HG02642 (cell line): Measurements from ENCODE around the gene TANGO2.

Experiments used
- ATAC-seq: cut with Tn5 transposase; IDR thresholded peaks from one replicate; pipeline ENCODE4 v1.9.1; 2021; ENCODE audit warnings: mild to moderate bottlenecking; ENCODE audit not compliant: unreplicated experiment, poor library complexity

Gene TANGO2

DNA sequence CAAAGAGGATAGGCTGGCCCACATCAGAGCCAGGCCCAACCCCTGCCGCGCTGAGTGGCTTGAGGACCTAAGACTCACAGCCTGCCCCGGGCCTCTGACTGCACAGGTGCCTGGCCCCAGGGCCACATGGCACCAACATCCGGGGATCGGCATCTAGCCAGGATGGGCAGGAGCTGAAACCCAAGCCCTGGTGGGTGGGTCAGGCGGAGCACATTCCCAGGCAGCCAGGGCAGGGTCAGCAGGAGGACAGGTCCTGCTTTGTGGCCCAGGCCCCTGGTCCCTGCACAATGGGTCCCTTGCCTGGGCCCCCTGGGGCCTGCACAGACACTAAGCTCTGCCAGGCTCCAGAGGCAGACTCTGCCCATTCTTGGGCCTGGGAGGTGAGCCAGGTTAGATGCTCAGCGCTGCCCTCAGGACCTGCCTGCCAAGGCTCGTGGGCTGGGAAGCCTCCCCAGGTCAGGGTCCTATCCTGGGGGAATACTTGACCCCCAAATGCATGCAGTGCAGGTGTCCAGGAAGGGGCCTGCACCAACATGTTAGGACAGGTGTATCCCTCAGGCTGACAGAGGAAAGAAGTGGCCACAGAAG lies 37.8 kb upstream of the TANGO2 start:
- ATAC-seq: no peak

DNA sequence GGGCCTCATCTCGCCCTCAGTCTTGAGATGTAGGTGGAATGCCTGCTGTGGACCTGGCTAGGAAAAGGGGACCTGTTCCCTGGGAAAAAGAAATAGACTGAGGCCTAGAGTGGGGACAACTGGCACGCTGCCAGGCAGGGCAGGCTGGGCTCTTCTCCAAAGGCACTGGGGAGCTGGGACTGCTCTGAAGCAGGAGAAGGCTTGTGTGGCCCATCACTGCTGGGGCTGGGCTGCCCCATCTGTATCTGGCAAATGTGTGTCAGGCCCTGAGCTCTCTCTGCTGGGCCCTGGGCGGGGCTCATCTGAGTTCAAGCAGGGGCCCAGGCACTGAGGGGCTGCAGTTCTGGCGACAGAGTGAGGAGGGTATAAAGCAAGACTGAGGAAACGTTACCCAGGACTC lies 37.2 kb upstream of the TANGO2 start:
- no peak for ATAC-seq

DNA sequence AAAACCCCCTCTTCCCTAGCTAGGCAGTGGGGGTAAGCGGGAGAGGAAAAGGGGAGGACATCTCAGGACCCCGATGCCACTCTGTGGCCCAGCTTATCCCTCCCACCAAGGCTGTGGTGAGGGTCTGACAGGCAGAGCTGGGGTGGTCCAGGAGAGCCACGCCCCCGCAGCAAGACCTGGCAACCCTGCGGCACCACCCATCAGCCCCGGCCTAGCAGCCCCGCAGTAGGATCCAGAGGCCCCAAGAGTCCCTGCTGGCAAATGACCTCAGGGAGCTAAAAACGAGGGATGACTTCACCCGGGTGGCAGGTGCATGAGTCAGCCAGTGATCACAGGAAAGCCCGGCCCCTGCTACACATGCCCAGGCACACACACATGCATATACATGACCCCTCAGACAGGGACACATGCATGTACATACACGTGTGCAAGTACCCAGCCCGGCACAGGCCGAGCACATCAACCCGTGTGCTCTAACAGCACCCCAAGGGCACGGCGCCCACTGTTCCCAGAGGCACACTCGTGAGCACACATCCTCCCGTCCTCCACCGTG lies 36.6 kb upstream of the TANGO2 start:
- no peak for ATAC-seq

DNA sequence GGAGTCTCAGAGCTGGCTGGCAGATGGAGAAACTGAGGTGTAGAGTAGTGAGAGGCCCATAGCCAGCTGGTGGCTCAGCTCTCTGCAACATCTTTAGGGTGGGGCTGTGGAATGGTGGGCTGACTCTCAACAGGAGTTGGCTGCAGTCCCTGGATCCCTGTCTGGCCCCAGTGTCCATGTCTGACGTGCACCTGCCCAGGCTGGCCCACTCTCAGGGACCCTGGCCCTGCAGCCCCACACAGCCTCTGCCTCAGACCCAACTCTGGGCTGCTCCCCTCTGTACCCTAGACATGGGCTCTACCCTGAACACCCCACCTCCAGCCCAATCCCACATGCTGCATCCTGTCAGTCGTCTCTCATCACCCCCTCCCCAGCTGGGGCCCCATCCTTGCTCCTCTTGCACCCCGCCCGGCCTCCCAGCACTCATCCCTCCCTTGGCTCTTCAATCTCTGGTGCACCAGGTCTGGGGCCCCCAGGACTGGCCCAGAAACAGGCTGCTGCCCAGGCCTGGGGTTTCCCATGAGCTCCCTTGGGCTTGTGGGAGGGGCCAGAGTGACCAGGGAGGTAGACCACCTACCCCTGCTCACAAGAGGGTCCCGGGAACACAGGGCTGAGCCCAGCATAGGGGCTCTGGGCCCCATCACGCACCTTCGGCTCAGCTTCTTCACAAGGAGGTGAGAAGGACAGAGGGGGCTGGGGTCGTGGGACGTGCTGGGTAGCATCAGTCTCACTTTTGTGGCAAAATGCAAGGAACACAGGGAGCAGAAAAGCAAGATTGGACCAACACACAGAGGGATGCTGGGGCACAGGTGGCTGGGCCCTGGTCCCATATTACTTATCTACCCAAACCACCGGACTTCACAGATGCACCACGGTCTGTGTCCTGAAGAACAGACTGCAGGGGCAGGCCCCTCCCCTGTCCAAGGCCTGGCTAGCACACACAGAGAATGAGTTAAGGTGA lies 35.8 kb upstream of the TANGO2 start:
- ATAC-seq: no peak

DNA sequence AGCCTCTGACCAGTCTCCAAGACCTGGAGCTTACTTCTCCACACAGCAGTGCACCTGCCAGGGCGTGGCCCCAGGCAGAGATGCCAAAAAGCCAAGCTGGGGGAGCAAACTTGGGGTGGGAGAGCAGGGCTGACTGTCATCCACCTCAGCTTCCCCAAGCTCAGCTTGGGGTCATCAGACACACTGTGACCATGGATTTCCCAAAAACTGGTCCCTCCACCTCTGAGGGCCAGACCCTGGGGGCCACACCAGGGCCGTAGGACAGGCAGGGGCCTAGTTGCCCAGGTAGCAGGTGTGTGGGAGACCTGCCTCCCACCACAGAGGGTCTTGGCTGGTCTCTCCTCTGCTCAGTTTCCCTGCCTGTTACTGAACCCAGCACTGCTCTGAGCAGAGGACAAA lies 34.9 kb upstream of the TANGO2 start:
- no peak for ATAC-seq

DNA sequence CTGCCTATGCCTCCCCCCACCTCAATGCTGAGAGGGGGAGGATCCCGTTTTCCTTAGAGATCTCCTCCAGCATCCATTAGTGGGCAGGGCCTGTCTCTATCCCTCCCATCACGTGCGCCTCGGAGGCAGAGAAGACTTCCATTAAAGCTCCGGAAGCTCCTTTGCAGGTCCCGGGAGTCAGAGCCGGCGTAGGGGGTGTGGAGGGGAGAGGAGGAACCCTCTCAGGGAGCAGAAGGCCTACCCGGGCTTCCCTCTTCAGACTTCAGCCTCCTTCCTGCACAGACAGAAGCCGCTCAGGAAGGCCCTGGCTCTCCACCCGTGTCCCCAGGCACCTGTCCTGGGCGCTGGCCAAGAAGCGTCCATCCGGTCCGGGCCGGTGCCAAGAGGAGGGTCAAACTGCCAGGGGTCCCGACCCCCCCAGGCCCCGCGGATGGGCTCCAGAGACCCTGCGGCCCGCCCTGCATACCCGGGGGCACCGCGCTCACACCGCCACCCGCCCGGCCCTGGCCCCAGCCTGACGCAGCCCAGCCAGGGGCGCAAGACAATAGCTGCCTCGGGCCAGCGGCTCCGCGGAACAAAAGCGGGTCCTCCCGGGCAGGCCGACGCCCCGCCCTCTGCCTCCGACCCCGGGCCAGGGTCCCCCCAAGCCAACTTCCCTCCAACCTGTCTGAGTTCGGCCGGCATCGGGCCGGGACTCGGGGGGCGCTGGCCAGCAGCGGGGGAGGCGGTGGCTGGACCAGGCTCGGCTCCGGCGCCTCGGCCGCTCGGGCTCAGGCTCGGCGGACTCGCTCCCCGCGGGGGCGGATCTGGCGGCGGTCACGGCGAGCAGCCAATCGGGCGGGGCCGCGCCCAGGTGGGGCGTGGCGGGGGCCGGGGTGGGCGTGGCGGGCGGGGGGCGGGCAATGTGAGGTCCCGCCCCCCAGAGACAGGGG lies 34.2 kb upstream of the TANGO2 start:
- ATAC-seq: peak; percentile 58

DNA sequence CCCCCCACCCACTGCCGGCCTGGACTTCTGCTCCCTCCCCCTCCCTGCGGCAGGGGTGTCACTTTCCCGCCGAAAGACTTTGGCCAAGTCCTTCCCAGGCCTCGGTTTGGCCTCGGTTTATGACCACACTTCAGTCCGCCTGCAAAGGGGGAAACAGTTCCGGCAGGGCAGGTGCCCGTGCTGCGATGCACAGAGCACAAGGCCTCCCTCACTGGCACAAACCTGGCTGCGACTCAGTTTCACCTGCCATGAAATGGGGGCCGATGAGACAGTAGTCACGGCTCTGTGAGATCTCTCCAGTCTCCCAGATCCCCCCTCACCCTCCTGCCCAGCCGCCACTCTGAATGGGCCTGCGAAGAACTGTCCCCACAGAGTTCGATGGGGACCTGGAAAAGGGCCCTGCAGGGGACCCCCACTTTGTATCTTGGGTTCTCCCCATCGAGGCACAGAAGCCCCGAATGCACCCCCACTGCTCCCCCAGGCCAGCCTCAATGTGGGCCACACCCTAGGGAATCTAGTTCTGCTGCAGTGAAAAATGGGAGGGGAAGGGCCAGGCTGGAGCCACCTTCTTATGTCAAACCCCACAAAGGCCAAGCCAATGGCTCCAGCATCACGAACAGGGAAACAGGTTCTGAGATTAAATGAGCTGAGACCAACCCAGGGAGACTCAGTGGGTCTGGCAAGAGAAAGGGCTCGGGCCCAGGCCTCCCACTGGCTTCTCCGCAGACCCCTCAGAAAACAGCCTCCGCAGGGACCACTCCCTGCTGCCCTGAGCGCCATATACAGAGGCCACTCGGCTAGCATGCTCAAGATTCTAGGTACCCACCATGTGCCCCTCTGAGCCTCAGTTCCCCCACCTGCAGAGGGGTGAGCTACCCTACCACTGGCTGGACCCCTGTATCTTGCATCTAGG lies 33.3 kb upstream of the TANGO2 start:
- ATAC-seq: no peak

DNA sequence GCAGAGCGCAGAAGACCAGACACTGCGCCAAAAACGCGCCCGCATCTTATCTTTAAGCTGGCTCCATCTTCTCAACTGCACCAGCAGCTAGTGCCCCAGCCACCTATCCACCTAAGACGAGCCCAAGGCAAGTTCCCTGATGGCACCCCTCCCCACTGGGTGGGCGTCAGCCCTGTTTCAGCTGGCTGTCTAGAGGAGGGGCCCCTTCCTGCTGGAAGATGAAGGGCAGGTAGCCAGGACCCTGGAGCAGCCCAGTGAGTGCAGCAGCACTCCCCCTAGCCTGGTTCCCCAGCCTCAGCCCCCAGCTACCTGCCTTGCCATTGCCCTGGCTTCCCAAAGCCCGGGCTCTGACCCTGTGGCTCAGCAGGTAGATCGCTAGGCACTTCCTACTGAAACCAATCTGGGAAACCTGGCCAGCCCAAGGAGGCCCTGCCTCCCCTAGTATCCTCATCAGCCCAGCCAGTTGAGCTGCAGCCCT lies 32.5 kb upstream of the TANGO2 start:
- ATAC-seq: no peak

DNA sequence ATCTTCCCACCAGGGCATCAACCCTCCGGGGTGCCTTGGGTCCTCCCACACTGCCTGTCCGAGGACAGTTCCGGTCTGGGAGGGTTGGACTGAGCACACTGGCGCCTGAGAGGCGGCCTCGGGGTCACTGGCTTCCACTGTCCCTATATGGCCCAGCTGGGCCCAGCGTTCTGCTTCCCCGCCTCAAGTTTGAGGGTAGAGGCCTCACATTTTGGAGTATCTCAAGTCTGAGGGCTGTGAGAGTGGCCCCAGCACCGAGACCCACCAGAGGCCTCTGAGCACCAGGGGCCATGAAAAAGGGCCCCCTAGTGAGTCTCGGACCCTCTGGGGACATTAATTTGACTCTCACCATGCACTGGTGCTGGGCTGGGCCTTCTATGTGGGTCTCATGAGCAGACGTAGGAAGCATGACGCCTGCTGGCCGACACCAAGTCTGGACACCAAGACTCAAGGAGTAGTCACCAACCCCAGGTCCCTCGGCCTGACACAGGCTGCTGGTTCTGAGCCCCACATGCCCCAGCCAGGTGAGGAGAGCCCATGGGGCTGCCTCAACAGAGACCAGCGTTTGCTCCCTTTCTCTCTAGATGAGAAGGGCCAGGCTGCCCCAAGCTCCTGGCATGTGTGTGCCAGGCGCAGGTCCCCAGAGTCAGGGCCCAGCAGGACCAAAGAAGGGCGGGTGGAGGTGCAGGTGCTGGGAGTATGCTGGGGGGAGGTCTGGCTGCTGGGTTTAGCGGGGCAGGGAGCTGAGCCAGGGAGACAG lies 31.8 kb upstream of the TANGO2 start:
- ATAC-seq: no peak

DNA sequence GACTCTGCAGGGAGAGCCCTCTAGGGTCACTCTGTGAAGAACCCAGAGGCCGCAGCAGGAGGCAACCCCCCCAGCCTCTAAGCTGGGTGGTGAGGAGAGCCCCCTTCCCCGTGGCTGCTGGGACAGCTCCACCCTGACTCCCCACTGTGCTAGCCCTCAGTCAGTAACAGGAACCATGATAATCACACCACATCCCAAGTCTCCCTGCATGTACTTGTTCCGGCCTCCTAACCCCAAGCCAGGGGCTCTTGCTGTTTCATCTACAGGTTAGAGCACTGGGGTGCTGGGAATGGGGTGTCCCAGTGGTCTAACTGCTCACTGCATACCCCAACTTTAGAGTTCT lies 31.2 kb upstream of the TANGO2 start:
- no peak for ATAC-seq

DNA sequence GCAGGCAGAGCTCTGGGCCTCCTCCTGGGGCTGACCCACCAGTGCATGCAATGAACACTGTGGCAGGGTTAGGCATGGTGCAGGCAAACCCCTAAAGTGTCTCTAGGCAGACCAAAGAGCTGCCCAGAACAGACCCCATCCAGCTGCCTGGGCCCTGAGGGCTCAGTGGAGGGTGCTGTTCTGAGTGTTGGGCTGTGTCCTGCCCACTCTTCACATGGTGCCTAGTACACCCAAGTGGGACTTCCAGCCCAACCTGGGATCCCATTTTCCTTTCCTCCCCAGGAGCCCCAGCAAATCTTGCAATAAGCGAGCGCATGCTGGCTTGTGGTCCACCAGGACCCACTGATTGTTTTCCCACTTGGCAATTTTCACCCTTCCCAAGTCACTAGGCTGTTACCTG lies 30.7 kb upstream of the TANGO2 start:
- no peak for ATAC-seq

DNA sequence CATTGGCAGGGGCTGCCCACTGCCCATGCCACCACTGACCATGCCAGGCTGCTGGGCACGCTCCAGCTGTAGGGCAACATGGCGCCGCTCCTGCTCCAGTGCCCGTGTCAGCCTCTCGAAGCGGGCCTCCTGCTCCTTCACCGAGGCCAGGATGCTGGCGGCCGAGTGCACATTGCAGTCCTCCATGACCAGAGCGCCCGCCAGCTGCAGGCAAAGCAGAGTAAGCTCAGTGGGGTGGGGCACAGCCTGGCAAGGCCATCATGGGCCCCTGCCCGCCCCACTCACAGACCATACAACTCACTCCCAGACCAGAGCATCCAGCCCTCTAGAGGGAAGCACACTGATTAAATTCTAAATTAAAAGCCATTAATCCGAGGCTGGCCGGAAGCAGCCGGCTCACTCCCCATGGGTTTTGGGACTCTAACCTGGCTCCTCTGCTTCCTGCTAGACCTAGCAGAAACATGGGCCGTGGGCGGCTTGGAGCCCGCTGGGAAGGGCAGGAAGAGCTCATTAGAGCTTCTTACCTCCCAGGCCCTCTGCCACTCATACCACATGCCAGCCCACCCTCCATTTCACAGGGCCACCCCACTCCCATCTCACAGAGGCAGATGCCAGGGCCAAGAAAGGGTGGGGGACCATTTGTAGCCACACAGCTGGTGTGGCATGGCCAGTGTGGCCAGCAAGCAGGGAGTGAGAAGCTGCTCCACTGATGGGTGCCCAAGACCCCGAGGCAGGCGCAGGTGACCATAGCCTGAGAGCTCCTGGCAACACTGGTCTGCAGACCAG lies 30.1 kb upstream of the TANGO2 start:
- ATAC-seq: no peak

DNA sequence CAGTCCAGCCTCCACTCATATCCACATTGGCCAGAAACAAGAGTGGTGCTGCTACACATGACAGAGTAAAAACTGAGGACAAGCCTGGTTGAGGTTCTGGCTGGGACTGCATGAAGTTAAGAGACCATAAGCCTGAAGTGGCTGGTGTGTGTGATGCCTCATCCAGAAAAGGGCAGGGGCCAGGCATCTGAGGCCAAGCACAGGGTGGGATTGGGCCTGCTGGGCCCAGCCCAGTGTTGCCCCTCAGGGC lies 29.6 kb upstream of the TANGO2 start:
- ATAC-seq: no peak

DNA sequence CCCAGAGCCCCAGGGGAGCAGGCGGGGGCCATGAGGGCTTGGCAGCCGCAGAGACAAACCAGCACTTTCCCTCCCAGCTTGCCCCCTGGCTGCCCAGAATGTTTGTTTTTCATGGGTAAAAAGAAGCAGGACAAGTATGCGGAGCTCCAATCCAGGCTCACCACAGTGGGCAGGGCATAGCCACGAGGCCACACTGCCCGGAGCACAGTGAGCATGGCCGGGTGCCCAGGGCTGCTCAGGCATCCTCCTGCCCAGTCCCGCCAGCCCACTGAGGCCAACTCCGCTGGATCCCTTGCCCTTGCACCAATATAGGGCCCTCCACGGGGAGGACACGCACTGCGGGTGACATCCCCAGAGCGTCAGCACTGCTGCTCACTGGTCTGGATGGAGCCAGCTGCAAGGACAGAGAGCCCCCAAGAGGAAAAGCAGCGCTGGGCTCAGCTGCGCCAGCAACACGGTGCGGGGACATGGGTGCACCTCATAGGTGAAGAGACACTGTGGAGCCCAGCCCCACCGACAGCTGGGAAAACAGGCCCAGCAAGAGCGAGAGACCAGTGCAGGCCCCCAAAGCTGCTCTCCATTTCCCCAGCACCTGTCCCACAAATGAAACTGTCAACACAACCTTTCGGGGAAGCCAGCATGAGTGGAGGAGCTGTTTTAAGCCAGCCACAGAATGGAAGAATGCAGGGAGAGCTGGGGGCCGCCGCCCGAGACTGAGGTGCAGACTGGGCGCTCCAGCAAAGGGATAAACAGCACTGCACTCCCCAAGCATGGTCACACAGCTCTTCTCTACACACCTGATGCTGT lies 29.1 kb upstream of the TANGO2 start:
- no peak for ATAC-seq

DNA sequence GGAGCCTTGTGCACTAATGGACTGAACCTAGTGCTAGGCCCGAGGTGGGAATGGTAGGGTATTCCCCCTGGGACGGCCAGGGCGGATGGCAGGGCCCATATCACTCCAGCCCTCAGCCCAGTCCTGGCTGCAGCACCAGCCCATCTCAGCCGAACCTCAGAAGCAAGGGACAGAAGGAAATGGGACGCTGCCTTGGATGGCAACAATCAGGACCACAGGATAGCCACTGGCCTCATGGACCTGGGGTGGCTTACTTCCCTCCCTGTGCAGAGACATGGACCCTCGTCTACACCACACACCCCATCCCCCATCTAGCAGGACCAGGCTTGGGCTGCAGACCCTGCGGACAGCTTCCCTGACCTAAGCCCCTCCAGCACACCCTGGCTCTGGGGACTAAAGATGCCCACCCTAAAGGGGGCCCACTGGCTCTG lies 28.4 kb upstream of the TANGO2 start:
- no peak for ATAC-seq

DNA sequence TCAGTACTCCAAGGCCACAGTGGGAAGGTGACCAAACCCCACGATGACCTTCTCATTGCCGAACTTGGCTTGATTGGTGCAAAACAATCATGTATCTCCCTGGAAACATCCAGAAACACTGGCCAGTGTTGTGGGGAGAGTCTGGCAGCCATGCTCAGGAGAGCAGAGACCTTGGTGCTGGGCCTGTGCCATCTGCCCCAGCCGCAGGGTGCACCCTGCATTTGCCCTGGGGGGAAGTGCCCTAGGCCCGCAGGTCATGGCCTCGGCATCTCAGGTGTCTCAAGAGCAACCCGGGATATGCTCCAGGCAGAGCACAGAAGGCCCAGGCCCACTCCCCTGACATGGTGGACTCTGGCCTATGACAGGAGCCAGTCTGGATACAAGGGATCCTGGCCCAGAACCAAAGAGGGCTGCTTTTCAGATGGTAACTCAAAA lies 28.0 kb upstream of the TANGO2 start:
- ATAC-seq: no peak

DNA sequence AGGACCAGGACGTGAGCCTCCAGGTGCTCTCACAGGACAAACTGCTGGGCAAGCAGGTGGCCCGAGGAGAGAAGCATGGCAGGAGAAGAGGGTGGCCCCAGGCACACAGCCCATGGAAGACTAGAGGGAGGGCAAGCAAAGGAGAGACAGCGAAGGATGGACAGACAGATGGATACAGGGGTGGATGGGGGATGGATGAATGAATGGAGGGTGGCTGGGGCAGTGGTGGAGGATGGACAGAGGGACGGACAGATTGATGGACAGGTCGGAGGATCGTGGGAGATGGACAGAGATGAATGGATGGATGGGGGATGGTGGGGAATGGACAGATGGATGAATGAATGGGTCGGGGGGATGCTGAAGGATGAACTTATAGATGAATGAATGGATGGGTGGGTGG lies 27.0 kb upstream of the TANGO2 start:
- no peak for ATAC-seq
